ENCODE data around the gene APLNR. TPM values are rescaled to one million over a fixed set of nuclear protein-coding genes. Genes with fewer than 3 reads are reported as not detected.

Gene APLNR
- polyA plus RNA-seq, 3 donors, result 73.3 to 105 (median 82.0) TPM

GRCh38 chr11:57263351-57263750 is 26.3 kb upstream of the APLNR start:
- no peak for DNase-seq (ENCODE audit: extremely low read depth in 1 of 11, low read depth in 9 of 11, low spot score in 4 of 11)

- no peak for DNase-seq (ENCODE audit: extremely low read depth in 1 of 11, low read depth in 9 of 11, low spot score in 4 of 11)
Observed at GRCh38 chr11:57262157-57262556, 25.1 kb upstream of the APLNR start.

- no peak for DNase-seq (ENCODE audit: extremely low read depth in 1 of 11, low read depth in 9 of 11, low spot score in 4 of 11)
Observed at GRCh38 chr11:57260937-57261783, 24.1 kb upstream of the APLNR start.

- no peak for DNase-seq (ENCODE audit: extremely low read depth in 1 of 11, low read depth in 9 of 11, low spot score in 4 of 11)
Observed at GRCh38 chr11:57256119-57256518, 19.1 kb upstream of the APLNR start.

GRCh38 chr11:57255618-57256017 is 18.6 kb upstream of the APLNR start:
- DNase-seq (ENCODE audit: extremely low read depth in 1 of 11, low read depth in 9 of 11, low spot score in 4 of 11), result no peak

GRCh38 chr11:57254631-57255030 is 17.6 kb upstream of the APLNR start:
- DNase-seq (ENCODE audit: extremely low read depth in 1 of 11, low read depth in 9 of 11, low spot score in 4 of 11), result no peak

GRCh38 chr11:57251491-57252104 is 14.5 kb upstream of the APLNR start:
- DNase-seq (ENCODE audit: extremely low read depth in 1 of 11, low read depth in 9 of 11, low spot score in 4 of 11), result no peak

- no peak for DNase-seq (ENCODE audit: extremely low read depth in 1 of 11, low read depth in 9 of 11, low spot score in 4 of 11)
Observed at GRCh38 chr11:57251037-57251436, 14.0 kb upstream of the APLNR start.

- peak in 3 of 11 donors; percentile 29 to 49 (median 41) for DNase-seq (ENCODE audit: extremely low read depth in 1 of 11, low read depth in 9 of 11, low spot score in 4 of 11)
Observed at GRCh38 chr11:57249384-57250319, 12.6 kb upstream of the APLNR start.

GRCh38 chr11:57248780-57249383 is 11.8 kb upstream of the APLNR start:
- DNase-seq (ENCODE audit: extremely low read depth in 1 of 11, low read depth in 9 of 11, low spot score in 4 of 11), result peak in 6 of 11 donors; percentile 37 to 61 (median 54)

GRCh38 chr11:57244911-57245310 is 7.9 kb upstream of the APLNR start:
- DNase-seq (ENCODE audit: extremely low read depth in 1 of 11, low read depth in 9 of 11, low spot score in 4 of 11), result no peak

GRCh38 chr11:57241353-57241972 is 4.4 kb upstream of the APLNR start:
- DNase-seq (ENCODE audit: extremely low read depth in 1 of 11, low read depth in 9 of 11, low spot score in 4 of 11), result no peak

- no peak for DNase-seq (ENCODE audit: extremely low read depth in 1 of 11, low read depth in 9 of 11, low spot score in 4 of 11)
Observed at GRCh38 chr11:57240757-57241156, 3.7 kb upstream of the APLNR start.

- DNase-seq (ENCODE audit: extremely low read depth in 1 of 11, low read depth in 9 of 11, low spot score in 4 of 11), result no peak
Observed at GRCh38 chr11:57240007-57240406, 3.0 kb upstream of the APLNR start.

- DNase-seq (ENCODE audit: extremely low read depth in 1 of 11, low read depth in 9 of 11, low spot score in 4 of 11), result no peak
Observed at GRCh38 chr11:57239348-57239747, 2.3 kb upstream of the APLNR start.

- DNase-seq (ENCODE audit: extremely low read depth in 1 of 11, low read depth in 9 of 11, low spot score in 4 of 11), result no peak
Observed at GRCh38 chr11:57235761-57236703, 1.0 kb downstream of the APLNR start.

GRCh38 chr11:57233702-57234101 is 3.3 kb downstream of the APLNR start:
- DNase-seq (ENCODE audit: extremely low read depth in 1 of 11, low read depth in 9 of 11, low spot score in 4 of 11), result no peak

Measured in renal cortex interstitium (tissue), 11 donors.